GM10266 (cell line): ENCODE results near the gene TKFC.
A peak's percentile ranks its signal among the peaks of the same experiment; 100 is the strongest.

ENCODE experiments used
- DNase-seq: peaks from one replicate; pipeline ENCODE4 v3.0.0; 2012; ENCODE audit errors: extremely low spot score
- CTCF ChIP-seq: IDR thresholded peaks from 2 replicates; pipeline ENCODE4 v1.5.1; 2012; ENCODE audit warnings: mild to moderate bottlenecking, low read depth; ENCODE audit not compliant: control insufficient read depth, insufficient read depth; ENCODE audit errors: missing control alignments

TKFC gene

GRCh38 chr11:61361237-61361740 is 28.3 kb downstream of the TKFC start:
- no peak for TF ChIP-seq CTCF
- no peak for DNase-seq

GRCh38 chr11:61361741-61362541 is 28.9 kb downstream of the TKFC start, which contains the start of the genes CYB561A3 and TMEM138:
TSS of gene CYB561A3 (minus strand) at chr11:61361882. CDS start at chr11:61356713, 5,169 bp downstream.
TSS of gene TMEM138 (plus strand) at chr11:61362374. CDS start at chr11:61364391, 2,017 bp downstream.
- DNase-seq, result peak; percentile 85
- TF ChIP-seq CTCF, result no peak

GRCh38 chr11:61362542-61362875 is 29.5 kb downstream of the TKFC start:
- DNase-seq, result no peak
- TF ChIP-seq CTCF, result no peak

- no peak for TF ChIP-seq CTCF
- DNase-seq, result no peak
These were observed 31.1 kb downstream of the TKFC start for GRCh38 chr11:61364012-61364675.

GRCh38 chr11:61367406-61367805 is 34.4 kb downstream of the TKFC start:
- no peak for TF ChIP-seq CTCF
- DNase-seq, result no peak

- TF ChIP-seq CTCF, result no peak
- DNase-seq, result no peak
These were observed 35.6 kb downstream of the TKFC start for GRCh38 chr11:61368646-61369045.
